Measurements from ENCODE around the gene SLC35B2. TPM values are rescaled to one million over a fixed set of nuclear protein-coding genes. Genes with fewer than 3 reads are reported as not detected.
A peak's percentile ranks its signal among the peaks of the same experiment; 100 is the strongest.

Gene SLC35B2
- polyA plus RNA-seq (2013, experiment 1 of 2), result 58.8 TPM
- polyA plus RNA-seq (2013, experiment 2 of 2), result 45.4 TPM

- Histone ChIP-seq H3K4me3 (ENCODE audit: extremely low read depth, insufficient read depth, low read length, poor library complexity, severe bottlenecking) (peak within 1 kb of the TSS; percentile 82), H3K36me3 (ENCODE audit: control insufficient read depth, insufficient read depth, low read length) (peaks cover 59% of the 10 kb centered on the region), H3K9me3 (ENCODE audit: control insufficient read depth, low read length) (no peaks in the 10 kb centered on the region), H3K4me1 (ENCODE audit: control insufficient read depth, insufficient read depth, low read length, poor library complexity, severe bottlenecking) (peaks cover 10% of the 10 kb centered on the region), H3K27ac (ENCODE audit: low read depth, low read length, severe bottlenecking) (peak within 1 kb of the TSS; percentile 93)
- 0% methylated on average over 33 to 53 of the region's 80 CpGs for WGBS, 2 experiments (ENCODE audit: insufficient coverage in 2 of 2)
Measured at GRCh38 chr6:44257025-44257752, at the start of gene SLC35B2. Gene SLC35B2, minus strand, starts transcription at chr6:44257528. Its CDS starts 118 bp downstream, at chr6:44257410.

DNA sequence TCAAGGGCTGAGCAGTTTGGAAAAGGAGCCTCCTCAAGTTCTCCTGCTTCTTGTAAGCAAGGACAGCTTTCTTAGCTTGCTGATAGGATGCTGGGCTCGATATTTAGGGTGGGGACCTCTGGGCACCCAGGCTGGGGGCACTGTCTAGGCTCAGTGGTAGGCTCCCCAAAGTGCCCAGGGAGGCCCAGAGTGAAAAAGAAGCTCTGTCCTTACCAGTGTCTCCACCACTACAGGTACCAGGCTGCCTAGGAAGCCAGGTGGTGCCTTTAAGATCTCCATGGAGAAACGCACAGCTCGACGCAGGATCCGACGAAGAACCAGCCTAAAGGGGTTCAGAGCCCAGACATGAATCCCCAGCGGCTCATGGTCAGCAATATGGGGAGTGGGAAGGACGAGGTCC lies 49.4 kb upstream of the SLC35B2 start:
- WGBS, 2 experiments (ENCODE audit: insufficient coverage in 2 of 2), result 85 to 100% methylated on average over 2 to 3 of the region's 8 CpGs
- no peaks in the 10 kb centered on the region for H3K4me1 ChIP-seq (ENCODE audit: control insufficient read depth, insufficient read depth, low read length, poor library complexity, severe bottlenecking)
- H3K27ac ChIP-seq (ENCODE audit: low read depth, low read length, severe bottlenecking), result no peak overlapping the region
- no peaks in the 10 kb centered on the region for H3K9me3 ChIP-seq (ENCODE audit: control insufficient read depth, low read length)
- H3K36me3 ChIP-seq (ENCODE audit: control insufficient read depth, insufficient read depth, low read length), result peaks cover 90% of the 10 kb centered on the region
- H3K4me3 ChIP-seq (ENCODE audit: extremely low read depth, insufficient read depth, low read length, poor library complexity, severe bottlenecking), result no peak overlapping the region

DNA sequence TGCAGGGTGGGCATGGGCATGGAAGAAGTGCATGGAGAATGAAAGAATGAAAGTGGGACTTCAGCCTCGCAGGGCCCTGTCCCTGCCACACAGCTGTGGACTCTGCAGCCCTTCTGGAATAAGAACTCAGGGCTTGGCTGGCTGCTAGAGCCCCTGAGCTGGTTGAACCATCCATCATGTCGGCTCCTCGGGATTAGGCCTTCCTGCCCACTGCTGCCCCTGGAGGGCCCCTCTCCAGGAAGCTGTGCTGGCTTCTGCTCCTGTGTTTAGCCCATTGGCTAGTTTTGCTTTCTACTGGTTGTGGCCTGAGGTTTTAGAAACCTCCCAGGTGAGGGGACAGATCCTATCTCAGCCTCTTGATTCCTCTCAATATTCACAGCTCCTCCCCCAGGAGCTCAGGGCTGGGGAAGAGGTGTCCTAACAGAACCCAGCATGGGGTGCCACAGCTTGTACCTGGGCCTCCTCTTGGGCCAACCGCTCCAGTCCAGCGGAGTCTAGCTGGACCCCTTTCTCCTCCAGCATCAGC lies 47.9 kb upstream of the SLC35B2 start:
- H3K4me1 ChIP-seq (ENCODE audit: control insufficient read depth, insufficient read depth, low read length, poor library complexity, severe bottlenecking), result no peaks in the 10 kb centered on the region
- 94 to 96% methylated on average over 3 to 5 of the region's 5 CpGs for WGBS, 2 experiments (ENCODE audit: insufficient coverage in 2 of 2)
- H3K36me3 ChIP-seq (ENCODE audit: control insufficient read depth, insufficient read depth, low read length), result peaks cover 90% of the 10 kb centered on the region
- H3K4me3 ChIP-seq (ENCODE audit: extremely low read depth, insufficient read depth, low read length, poor library complexity, severe bottlenecking), result no peak overlapping the region
- no peaks in the 10 kb centered on the region for H3K9me3 ChIP-seq (ENCODE audit: control insufficient read depth, low read length)
- peak overlapping the region; percentile 16 for H3K27ac ChIP-seq (ENCODE audit: low read depth, low read length, severe bottlenecking)

DNA sequence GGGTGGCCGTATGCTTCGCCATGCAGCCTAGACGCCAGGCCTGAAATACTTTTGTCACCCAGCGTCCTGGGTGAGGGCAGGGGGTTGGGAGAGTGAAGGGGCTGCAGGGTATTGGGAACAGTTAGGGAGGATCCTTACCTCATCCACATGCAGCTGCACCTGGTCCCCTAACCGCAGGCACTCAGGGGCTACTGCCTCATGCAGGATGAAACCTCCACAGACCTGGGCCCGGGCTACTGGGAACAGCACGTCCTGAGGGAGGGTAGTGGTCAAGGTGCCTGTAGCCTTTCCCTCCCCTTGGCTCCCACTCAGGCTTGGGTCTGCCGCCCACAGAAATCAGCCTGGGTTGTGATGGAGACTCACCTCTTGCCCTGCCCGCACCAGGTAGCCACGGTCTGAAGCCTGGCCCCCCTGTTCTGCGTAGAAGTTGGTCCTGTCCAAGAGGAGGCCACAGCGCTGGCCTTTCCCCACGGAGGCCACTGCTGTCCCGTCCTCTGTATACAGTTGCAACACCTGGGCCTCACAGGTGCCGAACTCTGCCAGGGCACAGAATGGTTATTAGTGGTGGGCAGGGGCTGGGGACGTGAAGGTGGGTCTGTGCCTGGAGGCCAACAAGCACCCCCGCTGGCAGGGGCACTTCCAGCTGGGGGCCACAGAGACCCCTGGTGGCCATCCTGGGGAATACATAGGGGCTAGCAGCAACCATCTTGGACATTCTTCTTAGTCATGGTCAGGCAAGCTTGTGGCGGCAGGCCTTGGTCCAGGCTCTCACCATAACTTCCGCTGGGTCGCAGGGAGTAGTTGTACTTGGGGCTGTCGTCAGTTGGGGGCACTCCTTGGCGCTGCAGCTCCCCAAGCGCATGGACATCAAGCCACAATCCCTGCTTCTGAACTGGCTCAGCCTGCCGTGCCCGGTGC lies 47.2 kb upstream of the SLC35B2 start:
- Histone ChIP-seq H3K4me3 (ENCODE audit: extremely low read depth, insufficient read depth, low read length, poor library complexity, severe bottlenecking) (no peak overlapping the region), H3K36me3 (ENCODE audit: control insufficient read depth, insufficient read depth, low read length) (peaks cover 90% of the 10 kb centered on the region), H3K9me3 (ENCODE audit: control insufficient read depth, low read length) (no peaks in the 10 kb centered on the region), H3K27ac (ENCODE audit: low read depth, low read length, severe bottlenecking) (no peak overlapping the region), H3K4me1 (ENCODE audit: control insufficient read depth, insufficient read depth, low read length, poor library complexity, severe bottlenecking) (no peaks in the 10 kb centered on the region)
- WGBS, 2 experiments (ENCODE audit: insufficient coverage in 2 of 2), result 87 to 91% methylated on average over 17 to 21 of the region's 25 CpGs

DNA sequence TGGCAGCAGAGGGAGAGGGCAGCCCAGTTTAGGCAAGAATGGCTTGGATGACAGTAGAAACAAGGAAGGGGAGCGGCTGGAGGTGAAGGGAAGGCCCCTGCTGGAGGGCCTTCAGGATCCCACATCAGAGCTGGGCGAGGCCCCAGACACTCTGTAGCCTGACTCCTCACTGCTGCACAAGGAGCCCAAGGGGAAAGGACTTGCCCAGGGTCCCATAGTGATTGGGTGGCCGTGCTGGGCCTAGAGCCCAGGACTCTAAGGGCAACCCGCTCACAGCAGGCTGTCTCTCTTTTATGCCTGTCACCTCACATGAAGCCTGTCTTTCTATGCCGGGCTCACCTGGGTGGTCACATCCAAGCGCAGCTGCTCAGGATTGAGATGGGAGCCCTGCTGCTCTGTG lies 46.5 kb upstream of the SLC35B2 start:
- no peak overlapping the region for H3K4me3 ChIP-seq (ENCODE audit: extremely low read depth, insufficient read depth, low read length, poor library complexity, severe bottlenecking)
- no peaks in the 10 kb centered on the region for H3K9me3 ChIP-seq (ENCODE audit: control insufficient read depth, low read length)
- WGBS, 2 experiments (ENCODE audit: insufficient coverage in 2 of 2), result 93 to 99% methylated on average over 3 to 6 of the region's 6 CpGs
- H3K27ac ChIP-seq (ENCODE audit: low read depth, low read length, severe bottlenecking), result no peak overlapping the region
- peaks cover 86% of the 10 kb centered on the region for H3K36me3 ChIP-seq (ENCODE audit: control insufficient read depth, insufficient read depth, low read length)
- no peaks in the 10 kb centered on the region for H3K4me1 ChIP-seq (ENCODE audit: control insufficient read depth, insufficient read depth, low read length, poor library complexity, severe bottlenecking)

DNA sequence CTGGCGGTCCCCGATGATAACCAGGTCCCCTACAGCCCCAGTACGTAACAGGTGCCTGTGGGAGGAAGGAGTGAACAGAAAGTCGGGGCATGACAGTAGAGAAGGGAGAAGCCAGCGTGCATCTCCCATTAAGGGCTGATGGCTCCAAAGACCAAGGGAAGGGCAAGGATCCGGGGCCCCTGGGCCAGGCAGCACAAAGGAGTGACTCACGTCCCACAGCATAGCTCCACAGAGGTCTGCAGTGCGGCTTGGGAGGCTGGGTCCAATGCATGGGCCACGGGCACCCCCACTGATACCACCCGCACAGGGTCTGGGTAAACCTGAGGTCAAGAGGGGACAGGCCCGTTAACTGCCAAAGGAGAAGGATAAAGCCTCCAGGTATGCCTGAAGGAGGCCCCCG lies 45.5 kb upstream of the SLC35B2 start:
- WGBS, 2 experiments (ENCODE audit: insufficient coverage in 2 of 2), result 87 to 89% methylated on average over 9 to 10 of the region's 12 CpGs
- no peak overlapping the region for H3K4me3 ChIP-seq (ENCODE audit: extremely low read depth, insufficient read depth, low read length, poor library complexity, severe bottlenecking)
- H3K4me1 ChIP-seq (ENCODE audit: control insufficient read depth, insufficient read depth, low read length, poor library complexity, severe bottlenecking), result no peaks in the 10 kb centered on the region
- H3K9me3 ChIP-seq (ENCODE audit: control insufficient read depth, low read length), result no peaks in the 10 kb centered on the region
- H3K36me3 ChIP-seq (ENCODE audit: control insufficient read depth, insufficient read depth, low read length), result peaks cover 78% of the 10 kb centered on the region
- no peak overlapping the region for H3K27ac ChIP-seq (ENCODE audit: low read depth, low read length, severe bottlenecking)

GRCh38 chr6:44301782-44302564 lies 44.6 kb upstream of the SLC35B2 start:
- H3K9me3 ChIP-seq (ENCODE audit: control insufficient read depth, low read length), result no peaks in the 10 kb centered on the region
- H3K36me3 ChIP-seq (ENCODE audit: control insufficient read depth, insufficient read depth, low read length), result peaks cover 73% of the 10 kb centered on the region
- 93 to 94% methylated on average over 10 to 12 of the region's 14 CpGs for WGBS, 2 experiments (ENCODE audit: insufficient coverage in 2 of 2)
- H3K4me1 ChIP-seq (ENCODE audit: control insufficient read depth, insufficient read depth, low read length, poor library complexity, severe bottlenecking), result peaks cover 6% of the 10 kb centered on the region
- H3K4me3 ChIP-seq (ENCODE audit: extremely low read depth, insufficient read depth, low read length, poor library complexity, severe bottlenecking), result no peak overlapping the region
- no peak overlapping the region for H3K27ac ChIP-seq (ENCODE audit: low read depth, low read length, severe bottlenecking)

- H3K4me3 ChIP-seq (ENCODE audit: extremely low read depth, insufficient read depth, low read length, poor library complexity, severe bottlenecking), result no peak overlapping the region
- whole genome bisulfite sequencing, 2 experiments (ENCODE audit: insufficient coverage in 2 of 2), result 88 to 96% methylated on average over 5 to 8 of the region's 8 CpGs
- H3K9me3 ChIP-seq (ENCODE audit: control insufficient read depth, low read length), result no peaks in the 10 kb centered on the region
- H3K27ac ChIP-seq (ENCODE audit: low read depth, low read length, severe bottlenecking), result no peak overlapping the region
- H3K36me3 ChIP-seq (ENCODE audit: control insufficient read depth, insufficient read depth, low read length), result peaks cover 65% of the 10 kb centered on the region
- H3K4me1 ChIP-seq (ENCODE audit: control insufficient read depth, insufficient read depth, low read length, poor library complexity, severe bottlenecking), result peaks cover 6% of the 10 kb centered on the region
Measured at GRCh38 chr6:44301106-44301505, 43.8 kb upstream of the SLC35B2 start.

- Histone ChIP-seq H3K9me3 (ENCODE audit: control insufficient read depth, low read length) (no peaks in the 10 kb centered on the region), H3K27ac (ENCODE audit: low read depth, low read length, severe bottlenecking) (no peak overlapping the region), H3K4me3 (ENCODE audit: extremely low read depth, insufficient read depth, low read length, poor library complexity, severe bottlenecking) (no peak overlapping the region), H3K36me3 (ENCODE audit: control insufficient read depth, insufficient read depth, low read length) (peaks cover 57% of the 10 kb centered on the region), H3K4me1 (ENCODE audit: control insufficient read depth, insufficient read depth, low read length, poor library complexity, severe bottlenecking) (peaks cover 6% of the 10 kb centered on the region)
- WGBS, 2 experiments (ENCODE audit: insufficient coverage in 2 of 2), result 80% methylated on average over 6 to 7 of the region's 7 CpGs
Measured at GRCh38 chr6:44300292-44300823, 43.0 kb upstream of the SLC35B2 start.

- Histone ChIP-seq H3K36me3 (ENCODE audit: control insufficient read depth, insufficient read depth, low read length) (peaks cover 46% of the 10 kb centered on the region), H3K27ac (ENCODE audit: low read depth, low read length, severe bottlenecking) (no peak overlapping the region), H3K4me3 (ENCODE audit: extremely low read depth, insufficient read depth, low read length, poor library complexity, severe bottlenecking) (no peak overlapping the region), H3K9me3 (ENCODE audit: control insufficient read depth, low read length) (no peaks in the 10 kb centered on the region), H3K4me1 (ENCODE audit: control insufficient read depth, insufficient read depth, low read length, poor library complexity, severe bottlenecking) (peaks cover 6% of the 10 kb centered on the region)
- WGBS, 2 experiments (ENCODE audit: insufficient coverage in 2 of 2), result 89 to 90% methylated on average over 3 of the region's 3 CpGs
Measured at GRCh38 chr6:44298864-44299263, 41.5 kb upstream of the SLC35B2 start.
